HepG2 (cell line): ENCODE measurements around the gene ZNF24.

Experiments used
- BRCA1 ChIP-seq: sonication (generic); formaldehyde crosslinking; IDR thresholded peaks from 2 replicates; pipeline ENCODE4 v1.4.0; 2020; ENCODE audit warnings: missing genetic modification reagents
- EP300 ChIP-seq, 3 experiments: sonication (generic) in 1 of 3; formaldehyde crosslinking in 1 of 3; IDR thresholded peaks; 2 replicates each; pipeline versions ENCODE4 v1.5.1 to v1.6.1; 2011 to 2020; ENCODE audit warnings: low read depth in 2 of 3, low read length in 2 of 3, borderline replicate concordance in 1 of 3, improper control_type of control experiment in 1 of 3, mild to moderate bottlenecking in 1 of 3, missing genetic modification reagents in 1 of 3, moderate library complexity in 1 of 3
- FOXA1 ChIP-seq, 2 experiments: fragments of 450-650 bp in 1 of 2; sonication (generic) in 1 of 2; formaldehyde crosslinking in 1 of 2; IDR thresholded peaks; 2 replicates each; pipeline versions ENCODE4 v1.4.0 to v1.6.1; 2016 to 2020; ENCODE audit warnings: missing genetic modification reagents in 1 of 2
- POLR2A ChIP-seq, 2 experiments: IDR thresholded peaks; 2 replicates each; pipeline ENCODE4 v1.6.1; 2011; ENCODE audit warnings: low read depth in 2 of 2, low read length in 2 of 2, mild to moderate bottlenecking in 1 of 2, moderate library complexity in 1 of 2; ENCODE audit not compliant: insufficient read depth in 1 of 2
- TF ChIP-seq, protein P1 (sequence below): sonication (generic); formaldehyde crosslinking; IDR thresholded peaks from 2 replicates; pipeline ENCODE4 v1.4.0; 2020; ENCODE audit warnings: missing genetic modification reagents
- TF ChIP-seq, protein P2 (sequence below): IDR thresholded peaks from 2 replicates; pipeline ENCODE4 v1.4.0; 2020; ENCODE audit warnings: mild to moderate bottlenecking, missing genetic modification reagents
- TF ChIP-seq, protein P3 (sequence below): sonication (generic); formaldehyde crosslinking; IDR thresholded peaks from 2 replicates; pipeline ENCODE4 v1.5.1; 2020; ENCODE audit warnings: mild to moderate bottlenecking, missing genetic modification reagents

DNA sequence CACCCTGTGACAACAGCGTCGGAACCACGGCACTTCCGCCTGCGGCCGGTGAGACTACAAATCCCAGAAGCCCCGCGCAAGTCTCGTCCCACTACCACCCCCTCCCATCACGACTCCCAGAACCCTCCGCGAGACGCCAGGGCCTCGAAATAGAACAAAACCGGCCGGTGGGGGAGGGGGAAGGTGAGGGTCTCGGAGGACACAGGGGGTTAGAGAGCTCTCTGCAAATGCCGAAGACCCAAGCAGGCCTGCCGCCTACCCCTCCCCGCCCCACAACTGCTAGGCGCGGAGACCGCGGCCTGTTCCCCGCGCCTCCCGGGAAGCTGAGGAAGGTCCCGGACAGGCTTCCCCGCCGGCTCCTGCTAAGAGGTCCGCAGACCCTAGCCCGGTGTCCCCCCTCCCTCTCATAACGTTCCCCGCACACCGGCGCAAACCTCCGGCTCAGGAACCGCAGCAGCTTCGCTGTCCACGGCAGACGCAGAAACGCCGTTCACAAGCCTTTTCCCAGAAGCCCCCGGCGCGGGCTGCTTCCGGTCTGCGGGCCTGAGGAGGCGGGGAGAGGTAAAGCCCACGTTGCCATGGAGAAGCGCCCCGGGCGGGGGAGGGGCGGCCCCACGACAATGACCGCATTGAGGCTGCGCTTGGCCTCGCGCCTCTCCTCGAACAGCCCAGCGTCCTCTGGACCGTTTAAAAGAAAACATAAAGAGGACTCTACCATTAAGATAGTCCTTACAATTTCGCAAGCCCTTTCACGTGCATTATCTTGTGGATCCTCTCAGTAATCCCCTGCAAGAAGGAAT lies at the start of gene ZNF24:
- no peak; the same call in 1 of the 2 replicates for TF ChIP-seq BRCA1
- TF ChIP-seq POLR2A (IDR thresholded peaks at IDR 0.05; ENCODE audit: insufficient read depth in 1 of 2, low read depth in 2 of 2, low read length in 2 of 2), result peak; percentile 78 to 94
- TF ChIP-seq, protein P1, sequence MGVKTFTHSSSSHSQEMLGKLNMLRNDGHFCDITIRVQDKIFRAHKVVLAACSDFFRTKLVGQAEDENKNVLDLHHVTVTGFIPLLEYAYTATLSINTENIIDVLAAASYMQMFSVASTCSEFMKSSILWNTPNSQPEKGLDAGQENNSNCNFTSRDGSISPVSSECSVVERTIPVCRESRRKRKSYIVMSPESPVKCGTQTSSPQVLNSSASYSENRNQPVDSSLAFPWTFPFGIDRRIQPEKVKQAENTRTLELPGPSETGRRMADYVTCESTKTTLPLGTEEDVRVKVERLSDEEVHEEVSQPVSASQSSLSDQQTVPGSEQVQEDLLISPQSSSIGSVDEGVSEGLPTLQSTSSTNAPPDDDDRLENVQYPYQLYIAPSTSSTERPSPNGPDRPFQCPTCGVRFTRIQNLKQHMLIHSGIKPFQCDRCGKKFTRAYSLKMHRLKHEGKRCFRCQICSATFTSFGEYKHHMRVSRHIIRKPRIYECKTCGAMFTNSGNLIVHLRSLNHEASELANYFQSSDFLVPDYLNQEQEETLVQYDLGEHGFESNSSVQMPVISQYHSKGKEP (CRISPR knock-in tag), result no peak
- TF ChIP-seq EP300 (IDR thresholded peaks at IDR 0.05; ENCODE audit: low read depth in 2 of 2, low read length in 2 of 2), result peak; percentile 23 to 33; a peak in 1 of 4 replicates
- TF ChIP-seq EP300 (CRISPR knock-in tag; IDR thresholded peaks at IDR 0.05; ENCODE audit: borderline replicate concordance), result 0 out of 2 replicates have a peak, but pooled peaks have one; percentile 22
- TF ChIP-seq, protein P2, sequence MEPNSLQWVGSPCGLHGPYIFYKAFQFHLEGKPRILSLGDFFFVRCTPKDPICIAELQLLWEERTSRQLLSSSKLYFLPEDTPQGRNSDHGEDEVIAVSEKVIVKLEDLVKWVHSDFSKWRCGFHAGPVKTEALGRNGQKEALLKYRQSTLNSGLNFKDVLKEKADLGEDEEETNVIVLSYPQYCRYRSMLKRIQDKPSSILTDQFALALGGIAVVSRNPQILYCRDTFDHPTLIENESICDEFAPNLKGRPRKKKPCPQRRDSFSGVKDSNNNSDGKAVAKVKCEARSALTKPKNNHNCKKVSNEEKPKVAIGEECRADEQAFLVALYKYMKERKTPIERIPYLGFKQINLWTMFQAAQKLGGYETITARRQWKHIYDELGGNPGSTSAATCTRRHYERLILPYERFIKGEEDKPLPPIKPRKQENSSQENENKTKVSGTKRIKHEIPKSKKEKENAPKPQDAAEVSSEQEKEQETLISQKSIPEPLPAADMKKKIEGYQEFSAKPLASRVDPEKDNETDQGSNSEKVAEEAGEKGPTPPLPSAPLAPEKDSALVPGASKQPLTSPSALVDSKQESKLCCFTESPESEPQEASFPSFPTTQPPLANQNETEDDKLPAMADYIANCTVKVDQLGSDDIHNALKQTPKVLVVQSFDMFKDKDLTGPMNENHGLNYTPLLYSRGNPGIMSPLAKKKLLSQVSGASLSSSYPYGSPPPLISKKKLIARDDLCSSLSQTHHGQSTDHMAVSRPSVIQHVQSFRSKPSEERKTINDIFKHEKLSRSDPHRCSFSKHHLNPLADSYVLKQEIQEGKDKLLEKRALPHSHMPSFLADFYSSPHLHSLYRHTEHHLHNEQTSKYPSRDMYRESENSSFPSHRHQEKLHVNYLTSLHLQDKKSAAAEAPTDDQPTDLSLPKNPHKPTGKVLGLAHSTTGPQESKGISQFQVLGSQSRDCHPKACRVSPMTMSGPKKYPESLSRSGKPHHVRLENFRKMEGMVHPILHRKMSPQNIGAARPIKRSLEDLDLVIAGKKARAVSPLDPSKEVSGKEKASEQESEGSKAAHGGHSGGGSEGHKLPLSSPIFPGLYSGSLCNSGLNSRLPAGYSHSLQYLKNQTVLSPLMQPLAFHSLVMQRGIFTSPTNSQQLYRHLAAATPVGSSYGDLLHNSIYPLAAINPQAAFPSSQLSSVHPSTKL (CRISPR knock-in tag), result peak; percentile 48; the same call in 1 of the 2 replicates
- TF ChIP-seq FOXA1 (IDR thresholded peaks at IDR 0.05), result no peak
- peak; percentile 3; the same call in 1 of the 2 replicates for TF ChIP-seq FOXA1 (CRISPR knock-in tag; IDR thresholded peaks at IDR 0.05)
- TF ChIP-seq, protein P3, sequence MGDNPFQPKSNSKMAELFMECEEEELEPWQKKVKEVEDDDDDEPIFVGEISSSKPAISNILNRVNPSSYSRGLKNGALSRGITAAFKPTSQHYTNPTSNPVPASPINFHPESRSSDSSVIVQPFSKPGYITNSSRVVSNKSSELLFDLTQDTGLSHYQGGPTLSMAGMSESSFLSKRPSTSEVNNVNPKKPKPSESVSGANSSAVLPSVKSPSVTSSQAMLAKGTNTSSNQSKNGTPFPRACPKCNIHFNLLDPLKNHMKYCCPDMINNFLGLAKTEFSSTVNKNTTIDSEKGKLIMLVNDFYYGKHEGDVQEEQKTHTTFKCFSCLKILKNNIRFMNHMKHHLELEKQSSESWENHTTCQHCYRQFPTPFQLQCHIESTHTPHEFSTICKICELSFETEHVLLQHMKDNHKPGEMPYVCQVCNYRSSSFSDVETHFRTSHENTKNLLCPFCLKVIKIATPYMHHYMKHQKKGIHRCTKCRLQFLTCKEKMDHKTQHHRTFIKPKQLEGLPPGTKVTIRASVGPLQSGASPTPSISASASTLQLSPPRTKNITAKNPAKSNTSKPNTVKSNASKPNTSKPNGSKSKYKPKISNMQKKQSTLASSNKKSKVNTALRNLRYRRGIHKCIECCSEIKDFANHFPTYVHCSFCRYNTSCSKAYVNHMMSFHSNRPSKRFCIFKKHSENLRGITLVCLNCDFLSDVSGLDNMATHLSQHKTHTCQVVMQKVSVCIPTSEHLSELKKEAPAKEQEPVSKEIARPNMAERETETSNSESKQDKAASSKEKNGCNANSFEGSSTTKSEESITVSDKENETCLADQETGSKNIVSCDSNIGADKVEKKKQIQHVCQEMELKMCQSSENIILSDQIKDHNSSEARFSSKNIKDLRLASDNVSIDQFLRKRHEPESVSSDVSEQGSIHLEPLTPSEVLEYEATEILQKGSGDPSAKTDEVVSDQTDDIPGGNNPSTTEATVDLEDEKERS (CRISPR knock-in tag), result no peak
